ENCODE data around the gene NATD1. TPM values are rescaled to one million over a fixed set of nuclear protein-coding genes. Genes with fewer than 3 reads are reported as not detected.

The NATD1 gene
- total RNA-seq, 1 donor from 2014 or later, result 7.9 TPM

DNA sequence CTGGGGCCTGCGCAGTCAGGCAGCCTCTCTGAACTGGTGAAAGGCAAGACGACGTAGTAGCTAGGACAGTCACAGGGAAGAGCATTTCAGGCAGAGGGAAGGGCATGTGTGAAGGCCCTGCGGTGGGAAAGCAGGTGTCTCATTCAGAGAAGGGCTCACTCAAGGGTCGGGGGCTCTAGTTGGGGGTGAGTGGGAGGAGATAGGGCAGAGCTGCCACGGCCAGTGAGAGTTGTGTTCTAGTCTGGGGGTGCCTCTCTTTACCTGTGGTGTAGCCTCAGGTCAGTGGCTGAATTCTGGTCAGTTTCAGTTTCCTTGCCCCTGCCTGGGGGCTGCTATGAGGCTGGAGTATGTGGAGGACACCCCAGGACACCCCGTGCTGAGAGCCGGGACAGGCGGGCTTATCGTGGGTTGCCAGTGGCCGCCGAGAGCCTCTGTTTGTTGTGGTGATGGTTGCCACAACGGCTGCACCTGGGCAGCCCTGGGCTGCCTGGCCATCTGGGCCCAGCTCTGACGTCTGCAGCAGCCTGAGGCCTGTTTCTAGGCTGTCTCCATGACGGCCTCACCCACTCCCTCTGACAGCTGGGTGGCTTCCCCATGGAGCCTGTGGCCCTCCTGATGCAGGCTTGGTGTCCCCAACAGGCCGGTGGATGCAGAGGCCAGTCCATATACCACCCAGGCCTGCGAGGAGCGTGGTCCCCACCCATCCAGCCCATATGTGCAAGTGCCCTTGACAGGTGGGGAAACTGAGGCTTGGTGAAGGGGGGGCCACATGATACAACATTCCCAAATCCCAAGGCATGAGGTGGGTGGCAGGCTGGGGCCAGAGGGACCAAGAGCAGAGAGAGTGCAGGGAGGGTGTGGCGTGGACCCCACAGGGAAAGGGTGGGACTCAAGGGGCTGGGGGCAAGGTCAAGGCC, 42.1 kb upstream of the NATD1 start:
- Histone ChIP-seq H3K4me3 (ENCODE audit: insufficient read depth, low read depth, low read length) (no peak overlapping the region), H3K79me2 (ENCODE audit: insufficient read depth, low read length) (peaks cover 90% of the 10 kb centered on the region), H3K36me3 (ENCODE audit: insufficient read depth, low read length) (peaks cover 2% of the 10 kb centered on the region), H2AFZ (ENCODE audit: low read depth, low read length) (no peak overlapping the region), H3K4me2 (ENCODE audit: low read length) (no peak overlapping the region), H3K27ac (ENCODE audit: low read depth, low read length) (no peak overlapping the region), H3K27me3 (ENCODE audit: insufficient read depth, low read length) (no peaks in the 10 kb centered on the region), H3K9ac (ENCODE audit: low read length) (no peak overlapping the region), H3K4me1 (ENCODE audit: insufficient read depth, low read length) (peaks cover 4% of the 10 kb centered on the region), H3K9me3 (ENCODE audit: insufficient read depth, low read depth, low read length) (peaks cover 3% of the 10 kb centered on the region), H4K20me1 (ENCODE audit: insufficient read depth, low read length) (peaks cover 96% of the 10 kb centered on the region)
- H3K36me3 Mint-ChIP-seq (ENCODE audit: low read depth, unreplicated experiment), result peaks cover 13% of the 10 kb centered on the region
- peak overlapping the region; percentile 54 for H3K27ac Mint-ChIP-seq (ENCODE audit: unreplicated experiment)
- no peak overlapping the region for H3K4me3 Mint-ChIP-seq (ENCODE audit: unreplicated experiment)
- FAIRE-seq (no peak), DNase-seq (ENCODE audit: low read depth) (no peak)
- peaks cover 10% of the 10 kb centered on the region for H3K9me3 Mint-ChIP-seq (ENCODE audit: unreplicated experiment)
- no peaks in the 10 kb centered on the region for H3K4me1 Mint-ChIP-seq (ENCODE audit: low read depth, unreplicated experiment)
- TF ChIP-seq, protein P1, sequence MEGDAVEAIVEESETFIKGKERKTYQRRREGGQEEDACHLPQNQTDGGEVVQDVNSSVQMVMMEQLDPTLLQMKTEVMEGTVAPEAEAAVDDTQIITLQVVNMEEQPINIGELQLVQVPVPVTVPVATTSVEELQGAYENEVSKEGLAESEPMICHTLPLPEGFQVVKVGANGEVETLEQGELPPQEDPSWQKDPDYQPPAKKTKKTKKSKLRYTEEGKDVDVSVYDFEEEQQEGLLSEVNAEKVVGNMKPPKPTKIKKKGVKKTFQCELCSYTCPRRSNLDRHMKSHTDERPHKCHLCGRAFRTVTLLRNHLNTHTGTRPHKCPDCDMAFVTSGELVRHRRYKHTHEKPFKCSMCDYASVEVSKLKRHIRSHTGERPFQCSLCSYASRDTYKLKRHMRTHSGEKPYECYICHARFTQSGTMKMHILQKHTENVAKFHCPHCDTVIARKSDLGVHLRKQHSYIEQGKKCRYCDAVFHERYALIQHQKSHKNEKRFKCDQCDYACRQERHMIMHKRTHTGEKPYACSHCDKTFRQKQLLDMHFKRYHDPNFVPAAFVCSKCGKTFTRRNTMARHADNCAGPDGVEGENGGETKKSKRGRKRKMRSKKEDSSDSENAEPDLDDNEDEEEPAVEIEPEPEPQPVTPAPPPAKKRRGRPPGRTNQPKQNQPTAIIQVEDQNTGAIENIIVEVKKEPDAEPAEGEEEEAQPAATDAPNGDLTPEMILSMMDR (IDR thresholded peaks at IDR 0.05; ENCODE audit: insufficient read depth, low read depth, low read length), result no peak
- TF ChIP-seq EZH2 (IDR thresholded peaks at IDR 0.05; ENCODE audit: insufficient read depth, low read length), result no peak
- H3K27me3 Mint-ChIP-seq (ENCODE audit: low read depth, unreplicated experiment), result no peaks in the 10 kb centered on the region

DNA sequence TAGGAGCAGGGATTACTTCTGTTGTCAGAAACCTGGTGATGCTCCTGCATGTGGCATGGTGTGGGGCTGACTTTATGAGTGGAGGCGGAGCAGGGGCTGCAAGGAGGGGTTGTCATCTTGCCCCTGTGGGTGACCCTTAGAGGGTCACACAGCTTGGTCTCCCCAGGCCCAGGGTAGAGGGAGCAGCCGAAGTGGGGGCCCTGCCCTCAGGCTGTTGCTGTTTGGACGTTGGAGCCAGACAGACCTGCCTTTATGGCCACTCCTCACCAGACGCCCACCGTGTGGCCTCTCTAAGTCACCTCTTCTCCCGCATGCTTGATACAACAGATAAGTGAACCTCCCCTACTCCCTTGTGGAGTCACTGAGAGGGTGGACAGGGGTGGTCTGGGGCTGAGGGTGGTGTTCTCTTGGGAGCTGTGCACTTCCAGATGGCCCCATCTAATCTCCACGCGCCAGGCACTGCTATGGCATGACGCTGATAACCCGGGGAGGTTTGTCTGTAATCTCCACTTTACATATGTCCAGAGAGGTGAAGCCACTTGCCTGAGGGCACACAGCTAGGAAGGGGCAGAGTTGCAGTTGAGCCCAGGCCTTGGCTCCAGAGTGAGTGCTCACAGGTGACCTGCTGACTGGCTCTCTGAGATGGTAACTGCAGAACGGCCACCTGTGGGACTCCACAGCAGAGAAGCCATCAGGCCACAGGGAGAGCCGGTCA, 41.3 kb upstream of the NATD1 start:
- Histone ChIP-seq H3K36me3 (ENCODE audit: insufficient read depth, low read length) (no peaks in the 10 kb centered on the region), H3K79me2 (ENCODE audit: insufficient read depth, low read length) (peaks cover 98% of the 10 kb centered on the region), H3K4me3 (ENCODE audit: insufficient read depth, low read depth, low read length) (no peak overlapping the region), H3K4me1 (ENCODE audit: insufficient read depth, low read length) (peaks cover 9% of the 10 kb centered on the region), H4K20me1 (ENCODE audit: insufficient read depth, low read length) (peaks cover 98% of the 10 kb centered on the region), H3K27ac (ENCODE audit: low read depth, low read length) (no peak overlapping the region), H3K27me3 (ENCODE audit: insufficient read depth, low read length) (no peaks in the 10 kb centered on the region), H3K4me2 (ENCODE audit: low read length) (no peak overlapping the region), H3K9me3 (ENCODE audit: insufficient read depth, low read depth, low read length) (peaks cover 3% of the 10 kb centered on the region), H3K9ac (ENCODE audit: low read length) (no peak overlapping the region), H2AFZ (ENCODE audit: low read depth, low read length) (no peak overlapping the region)
- TF ChIP-seq, protein P1 (IDR thresholded peaks at IDR 0.05; ENCODE audit: insufficient read depth, low read depth, low read length), result no peak
- TF ChIP-seq EZH2 (IDR thresholded peaks at IDR 0.05; ENCODE audit: insufficient read depth, low read length), result no peak
- H3K9me3 Mint-ChIP-seq (ENCODE audit: unreplicated experiment), result peaks cover 10% of the 10 kb centered on the region
- DNase-seq (ENCODE audit: low read depth) (no peak), FAIRE-seq (no peak)
- H3K4me1 Mint-ChIP-seq (ENCODE audit: low read depth, unreplicated experiment), result no peaks in the 10 kb centered on the region
- H3K4me3 Mint-ChIP-seq (ENCODE audit: unreplicated experiment), result no peak overlapping the region
- H3K27ac Mint-ChIP-seq (ENCODE audit: unreplicated experiment), result peak overlapping the region; percentile 54
- H3K27me3 Mint-ChIP-seq (ENCODE audit: low read depth, unreplicated experiment), result no peaks in the 10 kb centered on the region
- peaks cover 11% of the 10 kb centered on the region for H3K36me3 Mint-ChIP-seq (ENCODE audit: low read depth, unreplicated experiment)
